BLaER1 treated with 17β-estradiol and CSF1 and Interleukin-3, amounts not matched to agents 10 nM and 100 nM (cell line): Measurements from ENCODE around the gene SERF2.

Experiments
- H3K27ac ChIP-seq, 11 experiments: shearing (Covaris generic); formaldehyde crosslinking; 2 replicates each; pipeline ENCODE4 v1.8.1; 2022
- H3K27me3 ChIP-seq, 11 experiments: shearing (Covaris generic); formaldehyde crosslinking; 2 replicates each; pipeline ENCODE4 v1.8.1; 2022
- H3K36me3 ChIP-seq, 11 experiments: shearing (Covaris generic); formaldehyde crosslinking; 2 replicates each; pipeline ENCODE4 v1.8.1; 2022
- H3K4me1 ChIP-seq, 10 experiments: shearing (Covaris generic); formaldehyde crosslinking; 2 replicates each; pipeline ENCODE4 v1.8.1; 2022
- H3K4me2 ChIP-seq, 11 experiments: shearing (Covaris generic); formaldehyde crosslinking; 2 replicates each; pipeline ENCODE4 v1.8.1; 2022
- H3K4me3 ChIP-seq, 10 experiments: shearing (Covaris generic); formaldehyde crosslinking; 2 replicates each; pipeline ENCODE4 v1.8.1; 2022
- H3K9ac ChIP-seq, 11 experiments: shearing (Covaris generic); formaldehyde crosslinking; 2 replicates each; pipeline ENCODE4 v1.8.1; 2022
- H3K9me3 ChIP-seq, 11 experiments: shearing (Covaris generic); formaldehyde crosslinking; replicated peaks in 1 of 11; 2 replicates each; pipeline ENCODE4 v1.8.1; 2022
- H4K20me1 ChIP-seq, 11 experiments: shearing (Covaris generic); formaldehyde crosslinking; 2 replicates each; pipeline ENCODE4 v1.8.1; 2022
- Cebpa-rat ChIP-seq, 11 experiments: shearing (Covaris generic); IDR thresholded peaks; 2 replicates each; pipeline ENCODE4 v1.8.1; 2022

SERF2 gene

GRCh38 chr15:43777267-43777914 is 14.7 kb upstream of the SERF2 start:
- no peak for TF ChIP-seq Cebpa-rat (IDR thresholded peaks at IDR 0.05)
- H3K36me3 ChIP-seq: peaks cover 14 to 26% (median 20%) of the 10 kb centered on the region in 11 experiments
- peak overlapping the region; percentile 94 to 100 (median 99) for H3K4me2 ChIP-seq
- H3K9me3 ChIP-seq: no peaks in the 10 kb centered on the region
- peak overlapping the region; percentile 23 to 81 (median 72); a peak in 21 of 22 replicates for H3K27ac ChIP-seq
- H3K4me1 ChIP-seq: peaks cover 19 to 43% (median 30%) of the 10 kb centered on the region in 10 experiments
- no peaks in the 10 kb centered on the region for H3K27me3 ChIP-seq
- H3K9ac ChIP-seq: peak overlapping the region; percentile 67 to 82 (median 79)
- peak overlapping the region; percentile 62 to 79 (median 67) for H3K4me3 ChIP-seq
- H4K20me1 ChIP-seq: peaks cover under 1 to 44% (median 41%) of the 10 kb centered on the region in 11 experiments; a peak in 19 of 22 replicates

GRCh38 chr15:43779016-43779415 is 13.1 kb upstream of the SERF2 start:
- H3K4me2 ChIP-seq: no peak overlapping the region

GRCh38 chr15:43789409-43789808 is 2.7 kb upstream of the SERF2 start:
- Histone ChIP-seq H3K9me3 (no peaks in the 10 kb centered on the region), H3K4me1 (peaks cover 17 to 29% (median 20%) of the 10 kb centered on the region in 10 experiments), H3K27ac (no peak overlapping the region), H3K9ac (no peak overlapping the region), H3K27me3 (no peaks in the 10 kb centered on the region), H3K36me3 (peaks cover 12 to 14% (median 13%) of the 10 kb centered on the region in 11 experiments), H3K4me2 (no peak overlapping the region), H3K4me3 (no peak overlapping the region), H4K20me1 (peaks cover 14 to 21% (median 17%) of the 10 kb centered on the region in 11 experiments; a peak in 21 of 22 replicates)
- no peak for TF ChIP-seq Cebpa-rat (IDR thresholded peaks at IDR 0.05)

More at GRCh38 chr15:43779016-43779415, 13.1 kb upstream of the SERF2 start:
- Histone ChIP-seq H3K4me1 (peaks cover 19 to 40% (median 29%) of the 10 kb centered on the region in 10 experiments), H3K4me3 (no peak overlapping the region), H4K20me1 (peaks cover 0 to 27% (median 27%) of the 10 kb centered on the region in 11 experiments; a peak in 19 of 22 replicates), H3K27ac (no peak overlapping the region), H3K9ac (no peak overlapping the region), H3K9me3 (no peaks in the 10 kb centered on the region), H3K27me3 (no peaks in the 10 kb centered on the region), H3K36me3 (peaks cover 0 to 10% (median 4%) of the 10 kb centered on the region in 11 experiments; a peak in 15 of 22 replicates)
- no peak for TF ChIP-seq Cebpa-rat (IDR thresholded peaks at IDR 0.05)

GRCh38 chr15:43792761-43793476 is 799 bp downstream of the SERF2 start:
- Histone ChIP-seq H3K27ac (peak overlapping the region; percentile 90 to 99 (median 96)), H3K4me1 (peaks cover 26 to 53% (median 35%) of the 10 kb centered on the region in 10 experiments), H3K9me3 (no peaks in the 10 kb centered on the region), H3K9ac (peak overlapping the region; percentile 94 to 100 (median 97)), H3K27me3 (no peaks in the 10 kb centered on the region), H3K36me3 (peaks cover 41 to 49% (median 48%) of the 10 kb centered on the region in 11 experiments), H3K4me2 (peak overlapping the region; percentile 78 to 98 (median 94)), H3K4me3 (peak overlapping the region; percentile 85 to 100 (median 96)), H4K20me1 (peaks cover 23 to 52% (median 45%) of the 10 kb centered on the region in 11 experiments; a peak in 21 of 22 replicates)
- no peak for TF ChIP-seq Cebpa-rat (IDR thresholded peaks at IDR 0.05)

- H3K36me3 ChIP-seq: peaks cover 42 to 56% (median 54%) of the 10 kb centered on the region in 11 experiments
- H3K27ac ChIP-seq: peak overlapping the region; percentile 90 to 99 (median 96); a peak in 21 of 22 replicates
Measured at GRCh38 chr15:43793647-43794046, 1.5 kb downstream of the SERF2 start.

GRCh38 chr15:43794269-43795037 is 2.3 kb downstream of the SERF2 start:
- no peak for TF ChIP-seq Cebpa-rat (IDR thresholded peaks at IDR 0.05)
- Histone ChIP-seq H3K4me2 (peak overlapping the region; percentile 78 to 98 (median 94)), H3K27ac (peak overlapping the region in 4 of 11 experiments; percentile 97 to 99 (median 98); a peak in 6 of 22 replicates), H4K20me1 (peaks cover 23 to 59% (median 46%) of the 10 kb centered on the region in 11 experiments; a peak in 21 of 22 replicates), H3K36me3 (peaks cover 50 to 64% (median 62%) of the 10 kb centered on the region in 11 experiments), H3K27me3 (no peaks in the 10 kb centered on the region), H3K9ac (peak overlapping the region in 7 of 11 experiments; percentile 6 to 99 (median 96); a peak in 9 of 22 replicates), H3K4me1 (peaks cover 28 to 67% (median 46%) of the 10 kb centered on the region in 10 experiments), H3K4me3 (peak overlapping the region in 5 of 10 experiments; percentile 85 to 98 (median 92); a peak in 10 of 20 replicates), H3K9me3 (no peaks in the 10 kb centered on the region)

More at GRCh38 chr15:43793647-43794046, 1.5 kb downstream of the SERF2 start:
- Histone ChIP-seq H3K4me3 (peak overlapping the region; percentile 85 to 100 (median 96)), H3K9ac (peak overlapping the region; percentile 94 to 100 (median 97)), H3K9me3 (no peaks in the 10 kb centered on the region), H3K4me1 (peaks cover 26 to 60% (median 41%) of the 10 kb centered on the region in 10 experiments), H3K4me2 (peak overlapping the region; percentile 78 to 98 (median 94)), H3K27me3 (no peaks in the 10 kb centered on the region), H4K20me1 (peaks cover 23 to 57% (median 46%) of the 10 kb centered on the region in 11 experiments; a peak in 21 of 22 replicates)
- no peak for TF ChIP-seq Cebpa-rat (IDR thresholded peaks at IDR 0.05)

- Histone ChIP-seq H3K9me3 (peaks cover 0 to 6% (median 0%) of the 10 kb centered on the region in 11 experiments; a peak in 1 of 22 replicates), H3K27me3 (no peaks in the 10 kb centered on the region), H3K36me3 (peaks cover 57 to 71% (median 70%) of the 10 kb centered on the region in 11 experiments), H3K4me2 (peak overlapping the region in 7 of 11 experiments; percentile 78 to 98 (median 94); a peak in 10 of 22 replicates), H3K4me1 (peaks cover 35 to 75% (median 53%) of the 10 kb centered on the region in 10 experiments), H3K9ac (0 out of 22 replicates have a peak overlapping the region, but pooled peaks of 1 of the 11 experiments have one; percentile 5), H3K4me3 (no peak overlapping the region; a peak in 1 of 20 replicates), H4K20me1 (peaks cover 23 to 59% (median 46%) of the 10 kb centered on the region in 11 experiments; a peak in 21 of 22 replicates), H3K27ac (peak overlapping the region in 2 of 11 experiments; percentile 97 to 98; a peak in 2 of 22 replicates)
- no peak for TF ChIP-seq Cebpa-rat (IDR thresholded peaks at IDR 0.05)
Measured at GRCh38 chr15:43795197-43795596, 3.1 kb downstream of the SERF2 start.

- Histone ChIP-seq H3K9me3 (peaks cover 0 to 6% (median 0%) of the 10 kb centered on the region in 11 experiments; a peak in 1 of 22 replicates), H3K4me3 (no peak overlapping the region), H4K20me1 (peaks cover 23 to 59% (median 46%) of the 10 kb centered on the region in 11 experiments; a peak in 21 of 22 replicates), H3K9ac (no peak overlapping the region), H3K27me3 (no peaks in the 10 kb centered on the region), H3K4me2 (peak overlapping the region in 1 of 11 experiments; percentile 97; a peak in 2 of 22 replicates), H3K27ac (no peak overlapping the region), H3K36me3 (peaks cover 57 to 72% (median 70%) of the 10 kb centered on the region in 11 experiments), H3K4me1 (peaks cover 35 to 76% (median 55%) of the 10 kb centered on the region in 10 experiments)
- no peak for TF ChIP-seq Cebpa-rat (IDR thresholded peaks at IDR 0.05)
Measured at GRCh38 chr15:43795997-43796396, 3.9 kb downstream of the SERF2 start.
